ENCODE data around the gene NTN3. TPM values are rescaled to one million over a fixed set of nuclear protein-coding genes. Genes with fewer than 3 reads are reported as not detected.

The NTN3 gene
- total and polyA plus RNA-seq, 2 of the 8 experiments (the other 6 are each of a cell fraction or from before 2014, with no cell fraction given) = 0.30 to 0.34 TPM

- Histone ChIP-seq H3K4me3 (ENCODE audit: extremely low read depth in 1 of 4, insufficient read depth in 2 of 4, low read depth in 3 of 4, low read length in 4 of 4) (no peak overlapping the region), H2BK12ac (ENCODE audit: low read depth, low read length) (0 out of 2 replicates have a peak overlapping the region, but pooled peaks have one; percentile 60), H3K9ac (replicated peaks in 1 of 4; ENCODE audit: extremely low read depth in 1 of 4, low read depth in 3 of 4, low read length in 3 of 4) (no peak overlapping the region), H2AK5ac (ENCODE audit: low read depth, low read length) (no peak overlapping the region), H3K27me3 (replicated peaks in 1 of 4; ENCODE audit: control insufficient read depth in 3 of 4, extremely low read depth in 1 of 4, insufficient read depth in 3 of 4, low read length in 3 of 4) (no peaks in the 10 kb centered on the region), H4K20me1 (replicated peaks in 1 of 2; ENCODE audit: control insufficient read depth in 1 of 2, insufficient read depth in 2 of 2, low read length in 2 of 2) (peaks cover 0 to 11% of the 10 kb centered on the region in 2 experiments), H4K8ac (ENCODE audit: extremely low read depth, insufficient read depth, low read length) (no peak overlapping the region; the same call in 1 of the 2 replicates), H2AFZ (ENCODE audit: low read length) (no peak overlapping the region), H3K18ac (ENCODE audit: extremely low read depth, low read length) (no peak overlapping the region), H3K14ac (ENCODE audit: insufficient read length) (no peak overlapping the region), H4K91ac (replicated peaks; ENCODE audit: insufficient read length, low read length) (no peak overlapping the region), H3K9me3 (ENCODE audit: insufficient read depth in 2 of 2, low read depth in 1 of 2, low read length in 1 of 2) (no peaks in the 10 kb centered on the region), H3K56ac (replicated peaks; ENCODE audit: insufficient read length, low read depth, low read length) (no peak overlapping the region), H3K23ac (ENCODE audit: insufficient read length) (no peak overlapping the region), H3K27ac (ENCODE audit: low read depth, low read length) (no peak overlapping the region), H2BK15ac (ENCODE audit: low read length) (no peak overlapping the region), H2BK5ac (ENCODE audit: low read depth, low read length) (no peak overlapping the region), H2BK120ac (replicated peaks; ENCODE audit: low read depth, low read length) (no peak overlapping the region), H4K5ac (ENCODE audit: insufficient read length, low read depth, low read length) (no peak overlapping the region), H3K4me2 (ENCODE audit: insufficient read depth in 1 of 2, low read depth in 2 of 2, low read length in 2 of 2) (no peak overlapping the region), H3K4ac (replicated peaks; ENCODE audit: insufficient read length, low read depth, low read length) (no peak overlapping the region), H3K23me2 (ENCODE audit: low read depth, low read length) (no peaks in the 10 kb centered on the region), H2BK20ac (ENCODE audit: low read length) (no peak overlapping the region), H3K79me2 (ENCODE audit: control insufficient read depth in 1 of 2, insufficient read depth in 2 of 2, low read length in 2 of 2) (0 out of 4 replicates have a peak, but pooled peaks cover 0 to 2% of the 10 kb centered on the region in 2 experiments), H3K79me1 (ENCODE audit: low read depth, low read length) (peaks cover 2% of the 10 kb centered on the region; the same call in 1 of the 2 replicates), H3K36me3 (ENCODE audit: control insufficient read depth in 2 of 4, insufficient read depth in 4 of 4, low read length in 3 of 4) (peaks cover 0 to 15% (median 4%) of the 10 kb centered on the region in 4 experiments; a peak in 4 of 8 replicates), H3K4me1 (replicated peaks in 1 of 4; ENCODE audit: control insufficient read depth in 3 of 4, insufficient read depth in 4 of 4, low read length in 3 of 4) (no peaks in the 10 kb centered on the region)
- WGBS, 2 experiments (ENCODE audit: extremely low coverage in 1 of 2, insufficient coverage in 1 of 2, insufficient read length in 1 of 2, insufficient replicate concordance in 2 of 2, low coverage in 1 of 2, low lambda C conversion rate in 2 of 2, missing lambda C conversion rate in 1 of 2) = 94% methylated on average over 6 of the region's 6 CpGs; no CpG with 5 or more reads in 1 of the 2 experiments
- DNase-seq (ENCODE audit: low read depth in 1 of 2, low spot score in 2 of 2) (no peak), FAIRE-seq (no peak)
- POLR2A ChIA-PET (ENCODE audit: partially characterized antibody) = interaction anchor here (0.7 to 1.3 kb wide), 3 partner anchors 9 to 46 kb away, joined by 3 to 4 read pairs (median 3); no protein-coding TSS in a partner anchor
- CTCF ChIA-PET (ENCODE audit: partially characterized antibody) = interaction anchor here (0.8 to 1.6 kb wide), 2 partner anchors 10 to 214 kb away, joined by 3 to 5 read pairs; no protein-coding TSS in a partner anchor
- no peak for TF ChIP-seq RAD21 (IDR thresholded peaks at IDR 0.05 in 1 of 2, conservative IDR thresholded peaks at IDR 0.05 in 1 of 2; ENCODE audit: low read depth in 2 of 2, low read length in 2 of 2)
- no peak for TF ChIP-seq SP1 (IDR thresholded peaks at IDR 0.05; ENCODE audit: low read depth, low read length)
- no peak for TF ChIP-seq CREB1 (IDR thresholded peaks at IDR 0.05)
- TF ChIP-seq POLR2A (IDR thresholded peaks at IDR 0.05; ENCODE audit: control extremely low read depth in 1 of 2, low read depth in 2 of 2, low read length in 2 of 2) = no peak
- no peak for TF ChIP-seq SIX5 (IDR thresholded peaks at IDR 0.05; ENCODE audit: low read depth, low read length)
- TF ChIP-seq SUZ12 (IDR thresholded peaks at IDR 0.05; ENCODE audit: low read length) = no peak
- TF ChIP-seq JUND (IDR thresholded peaks at IDR 0.05; ENCODE audit: low read length) = no peak
- TF ChIP-seq KDM5A (IDR thresholded peaks at IDR 0.05; ENCODE audit: low read length) = no peak
Measured at GRCh38 chr16:2493605-2494004, 22.5 kb downstream of the NTN3 start.
